Stimulated activated CD8-positive, alpha-beta memory T cell treated with anti-CD3 and anti-CD28 coated beads, Interleukin-2, amount 100 ng/mL, for 1 hour (primary cell): ENCODE measurements around the gene ATAD3A.

ENCODE experiments used
- DNase-seq, 2 donors: peaks; one replicate each; pipeline ENCODE4 v3.0.0-alpha.2; 2020; ENCODE audit warnings: low read depth in 2 of 2

ATAD3A gene

GRCh38 chr1:1539310-1540089 is 27.5 kb downstream of the ATAD3A start:
- DNase-seq: no peak

- DNase-seq: peak in 1 of 2 donors; percentile 26
Observed at GRCh38 chr1:1540090-1540817, 28.3 kb downstream of the ATAD3A start, which contains the start of gene TMEM240. TSS of gene TMEM240 (minus strand) at chr1:1540624. CDS start at chr1:1540346, 278 bp downstream.

- DNase-seq: no peak
Observed at GRCh38 chr1:1540818-1541628, 29.1 kb downstream of the ATAD3A start.

- no peak for DNase-seq
Observed at GRCh38 chr1:1541956-1542765, 30.2 kb downstream of the ATAD3A start.

GRCh38 chr1:1542766-1543705 is 31.1 kb downstream of the ATAD3A start:
- DNase-seq: no peak

- DNase-seq: no peak
Observed at GRCh38 chr1:1543706-1544099, 31.7 kb downstream of the ATAD3A start.

- no peak for DNase-seq
Observed at GRCh38 chr1:1544544-1544943, 32.6 kb downstream of the ATAD3A start.

- no peak for DNase-seq
Observed at GRCh38 chr1:1545946-1546737, 34.2 kb downstream of the ATAD3A start.

- no peak for DNase-seq
Observed at GRCh38 chr1:1547011-1547410, 35.0 kb downstream of the ATAD3A start.

GRCh38 chr1:1547476-1547875 is 35.5 kb downstream of the ATAD3A start:
- DNase-seq: no peak

- no peak for DNase-seq
Observed at GRCh38 chr1:1548591-1548990, 36.6 kb downstream of the ATAD3A start.

GRCh38 chr1:1550087-1550486 is 38.1 kb downstream of the ATAD3A start:
- DNase-seq: no peak

- no peak for DNase-seq
Observed at GRCh38 chr1:1550591-1551432, 38.9 kb downstream of the ATAD3A start.

- DNase-seq: no peak
Observed at GRCh38 chr1:1551524-1552262, 39.7 kb downstream of the ATAD3A start.

- no peak for DNase-seq
Observed at GRCh38 chr1:1552263-1552639, 40.3 kb downstream of the ATAD3A start.

- DNase-seq: no peak
Observed at GRCh38 chr1:1553821-1554494, 42.0 kb downstream of the ATAD3A start.

- DNase-seq: no peak
Observed at GRCh38 chr1:1554550-1554925, 42.6 kb downstream of the ATAD3A start.
